ENCODE results near the gene JOSD1.

Gene JOSD1

DNA sequence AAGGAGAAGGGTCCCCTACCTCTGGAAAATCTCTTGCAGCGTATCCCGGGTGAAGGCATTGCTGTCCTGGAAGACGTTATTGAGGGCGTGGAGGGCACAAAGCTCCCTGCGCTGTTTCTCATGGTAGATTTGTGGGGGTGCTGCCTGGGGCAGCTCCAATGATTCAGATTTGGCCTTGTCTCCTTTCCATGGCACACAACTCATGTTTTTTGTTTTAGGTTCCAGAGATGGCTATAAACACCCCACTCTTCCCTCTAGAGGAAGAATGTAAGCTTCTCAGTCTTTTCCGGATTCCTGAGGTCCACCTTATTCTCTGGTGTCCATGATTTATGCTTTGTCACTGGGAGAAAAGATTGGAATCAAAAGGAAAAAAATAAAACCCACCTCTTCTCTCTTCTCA, 959 bp downstream of the JOSD1 start:
- H3K4me3 ChIP-seq (ENCODE audit: low read depth, low read length) = peak overlapping the region; percentile 86
- TF ChIP-seq, protein P1, sequence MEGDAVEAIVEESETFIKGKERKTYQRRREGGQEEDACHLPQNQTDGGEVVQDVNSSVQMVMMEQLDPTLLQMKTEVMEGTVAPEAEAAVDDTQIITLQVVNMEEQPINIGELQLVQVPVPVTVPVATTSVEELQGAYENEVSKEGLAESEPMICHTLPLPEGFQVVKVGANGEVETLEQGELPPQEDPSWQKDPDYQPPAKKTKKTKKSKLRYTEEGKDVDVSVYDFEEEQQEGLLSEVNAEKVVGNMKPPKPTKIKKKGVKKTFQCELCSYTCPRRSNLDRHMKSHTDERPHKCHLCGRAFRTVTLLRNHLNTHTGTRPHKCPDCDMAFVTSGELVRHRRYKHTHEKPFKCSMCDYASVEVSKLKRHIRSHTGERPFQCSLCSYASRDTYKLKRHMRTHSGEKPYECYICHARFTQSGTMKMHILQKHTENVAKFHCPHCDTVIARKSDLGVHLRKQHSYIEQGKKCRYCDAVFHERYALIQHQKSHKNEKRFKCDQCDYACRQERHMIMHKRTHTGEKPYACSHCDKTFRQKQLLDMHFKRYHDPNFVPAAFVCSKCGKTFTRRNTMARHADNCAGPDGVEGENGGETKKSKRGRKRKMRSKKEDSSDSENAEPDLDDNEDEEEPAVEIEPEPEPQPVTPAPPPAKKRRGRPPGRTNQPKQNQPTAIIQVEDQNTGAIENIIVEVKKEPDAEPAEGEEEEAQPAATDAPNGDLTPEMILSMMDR (IDR thresholded peaks at IDR 0.05; ENCODE audit: low read depth, low read length) = no peak

DNA sequence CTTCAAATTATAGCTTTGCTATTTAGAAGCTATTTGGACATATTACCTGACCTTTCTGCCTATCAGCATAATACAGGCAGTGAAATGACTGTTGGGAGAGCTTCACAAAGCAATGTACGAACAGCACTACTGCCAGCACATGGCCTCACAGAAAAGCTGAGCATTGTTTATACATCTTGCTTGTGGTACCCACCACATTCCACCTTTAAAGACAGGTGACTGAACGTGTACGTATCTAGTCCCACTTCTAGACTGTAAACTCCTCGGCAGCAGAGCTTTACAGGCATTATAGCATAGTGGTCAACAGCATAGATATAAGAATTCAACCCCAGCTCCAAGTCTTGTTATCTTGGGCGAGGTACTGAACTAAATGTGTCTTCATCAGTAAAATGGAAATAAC, 1.6 kb downstream of the JOSD1 start:
- H3K4me3 ChIP-seq (ENCODE audit: low read depth, low read length) = peak overlapping the region; percentile 86
- TF ChIP-seq, protein P1 (IDR thresholded peaks at IDR 0.05; ENCODE audit: low read depth, low read length) = no peak

- peak overlapping the region; percentile 86 for H3K4me3 ChIP-seq (ENCODE audit: low read depth, low read length)
- TF ChIP-seq, protein P1 (IDR thresholded peaks at IDR 0.05; ENCODE audit: low read depth, low read length) = no peak
Observed at GRCh38 chr22:38698407-38699094, 2.2 kb downstream of the JOSD1 start.

DNA sequence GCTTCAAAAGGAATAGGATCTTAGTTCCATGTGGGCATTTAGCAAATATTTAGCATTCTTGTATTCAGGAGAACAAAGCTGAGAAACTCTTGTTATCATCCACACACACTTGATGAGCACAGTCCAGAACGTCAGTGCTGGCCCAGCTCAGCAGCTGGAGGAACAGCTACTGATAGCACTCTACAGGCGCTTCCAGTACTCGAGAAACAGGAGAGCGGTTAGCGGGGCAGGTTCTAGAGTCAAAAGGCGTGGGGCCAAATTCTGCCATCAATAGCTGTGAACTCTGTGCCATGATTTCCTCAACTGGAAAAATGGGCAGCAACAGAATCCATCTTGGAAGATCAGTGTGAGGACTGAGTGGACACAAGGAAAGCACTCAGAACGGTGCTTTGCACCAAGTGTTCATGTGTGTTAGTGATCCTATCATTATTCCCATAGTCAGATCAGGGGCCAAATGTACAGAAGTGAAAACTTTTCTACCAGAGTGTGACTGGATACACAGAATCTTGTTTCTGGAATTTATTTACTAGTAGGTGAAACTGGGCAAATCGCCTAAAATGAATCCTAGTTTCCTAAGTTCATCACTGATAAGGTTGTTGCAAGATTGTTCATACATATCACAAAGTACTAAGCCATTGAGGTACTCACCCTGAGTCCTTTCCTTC, 3.2 kb downstream of the JOSD1 start:
- TF ChIP-seq, protein P1 (IDR thresholded peaks at IDR 0.05; ENCODE audit: low read depth, low read length) = no peak
- H3K4me3 ChIP-seq (ENCODE audit: low read depth, low read length) = peak overlapping the region; percentile 7; the same call in 1 of the 2 replicates

- 0 out of 2 replicates have a peak overlapping the region, but pooled peaks have one; percentile 13 for H3K4me3 ChIP-seq (ENCODE audit: low read depth, low read length)
- TF ChIP-seq, protein P1 (IDR thresholded peaks at IDR 0.05; ENCODE audit: low read depth, low read length) = no peak
Observed at GRCh38 chr22:38696606-38697424, 3.9 kb downstream of the JOSD1 start.

DNA sequence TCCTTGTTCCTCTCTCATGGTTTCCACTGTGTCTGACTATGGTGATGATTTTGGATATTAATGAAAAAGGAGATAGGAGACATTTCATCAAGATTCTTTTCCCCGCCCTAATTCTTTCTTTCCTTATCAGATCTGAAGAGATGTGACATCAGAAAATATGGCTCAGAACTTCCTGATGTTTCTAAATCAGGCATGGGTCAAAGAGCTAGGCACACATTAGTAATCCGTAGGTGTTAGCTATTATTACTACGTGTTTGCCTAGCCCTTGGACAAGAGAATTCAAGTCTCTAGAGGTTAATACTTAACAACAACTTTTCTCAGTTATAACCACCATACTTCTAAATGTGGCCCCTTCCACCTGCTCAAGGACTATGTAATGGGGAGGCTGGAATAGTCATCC, 5.8 kb downstream of the JOSD1 start:
- no peak overlapping the region for H3K4me3 ChIP-seq (ENCODE audit: low read depth, low read length)
- TF ChIP-seq, protein P1 (IDR thresholded peaks at IDR 0.05; ENCODE audit: low read depth, low read length) = no peak

Measured in WI38 (cell line).